ENCODE data around the gene CKAP2L. TPM values are rescaled to one million over a fixed set of nuclear protein-coding genes. Genes with fewer than 3 reads are reported as not detected.

Gene CKAP2L
- polyA plus RNA-seq (2012; ENCODE audit: low read depth, missing spikeins) = 6.7 TPM

- peak; percentile 96 for FAIRE-seq
- TF ChIP-seq TAF1 (IDR thresholded peaks at IDR 0.05; ENCODE audit: low read depth, low read length) (no peak), PAX5 (IDR thresholded peaks at IDR 0.05; ENCODE audit: insufficient read depth, low read length, severe bottlenecking) (no peak), POU2F2 (IDR thresholded peaks at IDR 0.05; ENCODE audit: low read depth, low read length) (no peak), POLR2AphosphoS5 (IDR thresholded peaks at IDR 0.05; ENCODE audit: low read depth, low read length) (0 out of 2 replicates have a peak, but pooled peaks have one; percentile 29), SPI1 (IDR thresholded peaks at IDR 0.05; ENCODE audit: low read depth, low read length) (no peak), POLR2A (IDR thresholded peaks at IDR 0.05; ENCODE audit: low read depth, low read length) (peak; percentile 18; the same call in 1 of the 2 replicates)
Observed at GRCh38 chr2:112764071-112765044, at the start of gene CKAP2L. Gene CKAP2L (minus strand): TSS chr2:112764609. CDS start chr2:112764598, 11 bp downstream.

GRCh38 chr2:112813280-112813966 is 49.0 kb upstream of the CKAP2L start:
- no peak for TF ChIP-seq POLR2AphosphoS5 (IDR thresholded peaks at IDR 0.05; ENCODE audit: low read depth, low read length)
- TF ChIP-seq SPI1 (IDR thresholded peaks at IDR 0.05; ENCODE audit: low read depth, low read length) = no peak
- TF ChIP-seq POU2F2 (IDR thresholded peaks at IDR 0.05; ENCODE audit: low read depth, low read length) = no peak
- no peak for TF ChIP-seq PAX5 (IDR thresholded peaks at IDR 0.05; ENCODE audit: insufficient read depth, low read length, severe bottlenecking)
- no peak for TF ChIP-seq TAF1 (IDR thresholded peaks at IDR 0.05; ENCODE audit: low read depth, low read length)
- TF ChIP-seq POLR2A (IDR thresholded peaks at IDR 0.05; ENCODE audit: low read depth, low read length) = no peak
- FAIRE-seq (no peak), DNase-seq (ENCODE audit: insufficient read length, low spot score) (no peak)

More at GRCh38 chr2:112764071-112765044, at the start of gene CKAP2L:
- peak; percentile 90 for DNase-seq (ENCODE audit: insufficient read length, low spot score)

- FAIRE-seq (no peak), DNase-seq (ENCODE audit: insufficient read length, low spot score) (no peak)
- TF ChIP-seq PAX5 (IDR thresholded peaks at IDR 0.05; ENCODE audit: insufficient read depth, low read length, severe bottlenecking) (no peak), POLR2A (IDR thresholded peaks at IDR 0.05; ENCODE audit: low read depth, low read length) (no peak), POLR2AphosphoS5 (IDR thresholded peaks at IDR 0.05; ENCODE audit: low read depth, low read length) (no peak), TAF1 (IDR thresholded peaks at IDR 0.05; ENCODE audit: low read depth, low read length) (no peak), SPI1 (IDR thresholded peaks at IDR 0.05; ENCODE audit: low read depth, low read length) (no peak), POU2F2 (IDR thresholded peaks at IDR 0.05; ENCODE audit: low read depth, low read length) (no peak)
Observed at GRCh38 chr2:112812318-112813267, 48.2 kb upstream of the CKAP2L start.

- FAIRE-seq = no peak
- TF ChIP-seq SPI1 (IDR thresholded peaks at IDR 0.05; ENCODE audit: low read depth, low read length) (0 out of 2 replicates have a peak, but pooled peaks have one; percentile 40), TAF1 (IDR thresholded peaks at IDR 0.05; ENCODE audit: low read depth, low read length) (no peak)
- no peak for DNase-seq (ENCODE audit: insufficient read length, low spot score)
Observed at GRCh38 chr2:112811841-112812306, 47.5 kb upstream of the CKAP2L start.

GRCh38 chr2:112811276-112811831 is 46.9 kb upstream of the CKAP2L start:
- DNase-seq (ENCODE audit: insufficient read length, low spot score) = no peak
- FAIRE-seq = no peak
- TF ChIP-seq POLR2AphosphoS5 (IDR thresholded peaks at IDR 0.05; ENCODE audit: low read depth, low read length) (no peak), SPI1 (IDR thresholded peaks at IDR 0.05; ENCODE audit: low read depth, low read length) (no peak), PAX5 (IDR thresholded peaks at IDR 0.05; ENCODE audit: insufficient read depth, low read length, severe bottlenecking) (no peak), POLR2A (IDR thresholded peaks at IDR 0.05; ENCODE audit: low read depth, low read length) (no peak), TAF1 (IDR thresholded peaks at IDR 0.05; ENCODE audit: low read depth, low read length) (no peak), POU2F2 (IDR thresholded peaks at IDR 0.05; ENCODE audit: low read depth, low read length) (no peak)

GRCh38 chr2:112809112-112809511 is 44.7 kb upstream of the CKAP2L start:
- FAIRE-seq (no peak), DNase-seq (ENCODE audit: insufficient read length, low spot score) (no peak)
- no peak for TF ChIP-seq TAF1 (IDR thresholded peaks at IDR 0.05; ENCODE audit: low read depth, low read length)
- no peak for TF ChIP-seq POLR2A (IDR thresholded peaks at IDR 0.05; ENCODE audit: low read depth, low read length)
- TF ChIP-seq POU2F2 (IDR thresholded peaks at IDR 0.05; ENCODE audit: low read depth, low read length) = no peak
- TF ChIP-seq SPI1 (IDR thresholded peaks at IDR 0.05; ENCODE audit: low read depth, low read length) = no peak
- no peak for TF ChIP-seq PAX5 (IDR thresholded peaks at IDR 0.05; ENCODE audit: insufficient read depth, low read length, severe bottlenecking)
- TF ChIP-seq POLR2AphosphoS5 (IDR thresholded peaks at IDR 0.05; ENCODE audit: low read depth, low read length) = no peak

GRCh38 chr2:112807233-112807807 is 42.9 kb upstream of the CKAP2L start:
- no peak for FAIRE-seq
- TF ChIP-seq SPI1 (IDR thresholded peaks at IDR 0.05; ENCODE audit: low read depth, low read length) (no peak), POLR2A (IDR thresholded peaks at IDR 0.05; ENCODE audit: low read depth, low read length) (no peak), POLR2AphosphoS5 (IDR thresholded peaks at IDR 0.05; ENCODE audit: low read depth, low read length) (no peak), TAF1 (IDR thresholded peaks at IDR 0.05; ENCODE audit: low read depth, low read length) (no peak), PAX5 (IDR thresholded peaks at IDR 0.05; ENCODE audit: insufficient read depth, low read length, severe bottlenecking) (no peak), POU2F2 (IDR thresholded peaks at IDR 0.05; ENCODE audit: low read depth, low read length) (no peak)
- no peak for DNase-seq (ENCODE audit: insufficient read length, low spot score)

- DNase-seq (ENCODE audit: insufficient read length, low spot score) (no peak), FAIRE-seq (no peak)
- no peak for TF ChIP-seq POLR2AphosphoS5 (IDR thresholded peaks at IDR 0.05; ENCODE audit: low read depth, low read length)
- TF ChIP-seq POLR2A (IDR thresholded peaks at IDR 0.05; ENCODE audit: low read depth, low read length) = no peak
- TF ChIP-seq POU2F2 (IDR thresholded peaks at IDR 0.05; ENCODE audit: low read depth, low read length) = no peak
- TF ChIP-seq SPI1 (IDR thresholded peaks at IDR 0.05; ENCODE audit: low read depth, low read length) = no peak
- TF ChIP-seq TAF1 (IDR thresholded peaks at IDR 0.05; ENCODE audit: low read depth, low read length) = no peak
- no peak for TF ChIP-seq PAX5 (IDR thresholded peaks at IDR 0.05; ENCODE audit: insufficient read depth, low read length, severe bottlenecking)
Observed at GRCh38 chr2:112805542-112805941, 41.1 kb upstream of the CKAP2L start.
